GM10847 (cell line): Measurements from ENCODE around the gene C10orf71.

Experiments
- POLR2A ChIP-seq: IDR thresholded peaks from 2 replicates; pipeline ENCODE4 v1.6.1; 2011; ENCODE audit not compliant: insufficient read length; ENCODE audit errors: extremely low read depth

Gene C10orf71

GRCh38 chr10:49298983-49299815 lies at the start of gene C10orf71:
C10orf71 (plus strand) TSS chr10:49299170; CDS start chr10:49322546, 23,376 bp downstream.
- TF ChIP-seq POLR2A, result no peak

- TF ChIP-seq POLR2A, result no peak
These were observed 46.5 kb upstream of the C10orf71 start for GRCh38 chr10:49252313-49253034.

GRCh38 chr10:49253340-49253906 lies 45.5 kb upstream of the C10orf71 start:
- no peak for TF ChIP-seq POLR2A

- no peak for TF ChIP-seq POLR2A
These were observed 44.8 kb upstream of the C10orf71 start for GRCh38 chr10:49254150-49254549.

- no peak for TF ChIP-seq POLR2A
These were observed 44.2 kb upstream of the C10orf71 start for GRCh38 chr10:49254556-49255318.

- no peak for TF ChIP-seq POLR2A
These were observed 43.1 kb upstream of the C10orf71 start for GRCh38 chr10:49255883-49256282.

GRCh38 chr10:49257154-49257553 lies 41.8 kb upstream of the C10orf71 start:
- TF ChIP-seq POLR2A, result no peak

GRCh38 chr10:49257626-49258349 lies 41.2 kb upstream of the C10orf71 start:
- no peak for TF ChIP-seq POLR2A

- TF ChIP-seq POLR2A, result no peak
These were observed 40.7 kb upstream of the C10orf71 start for GRCh38 chr10:49258350-49258683.

GRCh38 chr10:49260644-49261296 lies 38.2 kb upstream of the C10orf71 start:
- no peak for TF ChIP-seq POLR2A

GRCh38 chr10:49263591-49263990 lies 35.4 kb upstream of the C10orf71 start:
- TF ChIP-seq POLR2A, result no peak

GRCh38 chr10:49264177-49264677 lies 34.7 kb upstream of the C10orf71 start:
- TF ChIP-seq POLR2A, result no peak

GRCh38 chr10:49265885-49266284 lies 33.1 kb upstream of the C10orf71 start:
- no peak for TF ChIP-seq POLR2A

- TF ChIP-seq POLR2A, result no peak
These were observed 30.8 kb upstream of the C10orf71 start for GRCh38 chr10:49268185-49268584.
